ENCODE results near the gene STIM1.

Gene STIM1

DNA sequence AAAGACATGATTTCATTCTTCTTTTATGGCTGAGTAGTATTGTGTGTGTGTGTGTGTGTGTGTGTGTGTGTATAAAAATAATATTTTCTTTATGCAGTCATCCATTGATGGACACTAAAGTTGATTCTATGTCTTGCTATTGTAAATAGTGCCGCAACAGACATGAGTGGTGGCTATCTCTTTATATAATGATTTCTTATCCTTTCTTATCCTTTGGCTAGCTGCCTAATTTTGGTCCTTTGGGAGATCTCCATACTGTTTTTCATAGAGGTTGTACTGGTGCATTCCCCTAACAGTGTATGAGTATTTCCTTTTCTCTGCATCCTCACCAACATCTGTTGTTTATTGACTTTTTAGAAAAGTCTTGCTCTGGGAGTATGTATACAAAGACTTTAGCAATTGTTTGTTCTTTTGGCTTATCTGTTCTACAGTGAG, 107.0 kb downstream of the STIM1 start:
- H3K27ac ChIP-seq = no peak overlapping the region
- TF ChIP-seq, protein P1, sequence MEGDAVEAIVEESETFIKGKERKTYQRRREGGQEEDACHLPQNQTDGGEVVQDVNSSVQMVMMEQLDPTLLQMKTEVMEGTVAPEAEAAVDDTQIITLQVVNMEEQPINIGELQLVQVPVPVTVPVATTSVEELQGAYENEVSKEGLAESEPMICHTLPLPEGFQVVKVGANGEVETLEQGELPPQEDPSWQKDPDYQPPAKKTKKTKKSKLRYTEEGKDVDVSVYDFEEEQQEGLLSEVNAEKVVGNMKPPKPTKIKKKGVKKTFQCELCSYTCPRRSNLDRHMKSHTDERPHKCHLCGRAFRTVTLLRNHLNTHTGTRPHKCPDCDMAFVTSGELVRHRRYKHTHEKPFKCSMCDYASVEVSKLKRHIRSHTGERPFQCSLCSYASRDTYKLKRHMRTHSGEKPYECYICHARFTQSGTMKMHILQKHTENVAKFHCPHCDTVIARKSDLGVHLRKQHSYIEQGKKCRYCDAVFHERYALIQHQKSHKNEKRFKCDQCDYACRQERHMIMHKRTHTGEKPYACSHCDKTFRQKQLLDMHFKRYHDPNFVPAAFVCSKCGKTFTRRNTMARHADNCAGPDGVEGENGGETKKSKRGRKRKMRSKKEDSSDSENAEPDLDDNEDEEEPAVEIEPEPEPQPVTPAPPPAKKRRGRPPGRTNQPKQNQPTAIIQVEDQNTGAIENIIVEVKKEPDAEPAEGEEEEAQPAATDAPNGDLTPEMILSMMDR (conservative IDR thresholded peaks at IDR 0.05) = no peak

DNA sequence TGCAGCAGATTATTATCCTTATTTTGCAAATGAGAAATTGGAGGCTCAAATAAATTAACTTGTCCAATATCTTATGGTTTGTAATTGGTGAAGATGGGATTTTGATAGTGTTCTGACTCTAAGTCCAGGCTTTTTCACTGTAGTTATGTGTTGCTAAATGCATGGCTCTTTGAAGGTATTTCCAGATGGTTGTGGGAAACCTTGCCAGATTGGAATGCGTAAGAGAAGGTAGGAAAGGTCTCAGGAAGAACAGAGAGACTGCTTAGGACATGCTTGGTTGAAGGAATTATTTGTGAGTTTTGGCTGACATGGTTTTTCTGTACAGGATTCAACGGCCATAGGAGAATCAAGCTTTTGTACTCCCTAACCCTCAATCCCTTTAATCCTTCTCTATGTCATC, 108.6 kb downstream of the STIM1 start:
- TF ChIP-seq, protein P1 (conservative IDR thresholded peaks at IDR 0.05) = no peak

DNA sequence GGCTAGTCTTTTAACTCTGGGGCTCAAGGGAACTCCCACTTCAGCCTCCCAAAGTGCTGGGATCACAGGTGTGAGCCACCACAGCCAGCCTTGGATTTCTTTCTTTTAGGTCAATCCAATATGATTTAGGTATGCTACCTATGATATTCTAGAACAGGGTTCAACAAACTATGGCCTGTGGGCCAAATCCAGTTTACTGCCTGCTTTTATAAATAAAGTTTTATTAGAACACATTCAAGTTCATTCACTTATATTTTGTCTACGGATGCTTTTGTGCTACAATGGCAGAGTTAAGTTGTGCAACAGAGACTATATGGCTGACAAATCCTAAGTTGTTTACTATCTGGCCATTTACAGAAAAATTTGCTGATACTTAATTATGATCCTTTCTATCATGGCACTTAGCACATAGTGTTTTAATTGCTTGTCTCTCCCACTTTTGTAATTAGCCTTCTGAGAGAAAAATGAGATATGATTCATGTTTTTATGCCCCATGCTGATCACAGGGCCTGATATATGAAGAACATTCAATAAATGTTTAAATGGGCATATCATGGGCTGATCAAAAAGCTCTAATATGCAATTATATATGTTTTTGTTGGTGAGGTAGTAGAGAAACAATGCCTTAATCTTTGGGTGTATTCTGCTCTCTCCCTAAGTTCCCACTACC, 109.6 kb downstream of the STIM1 start:
- TF ChIP-seq, protein P1 (conservative IDR thresholded peaks at IDR 0.05) = no peak
- no peak overlapping the region for H3K27ac ChIP-seq

More for the DNA sequence above, 108.6 kb downstream of the STIM1 start:
- H3K27ac ChIP-seq = no peak overlapping the region

DNA sequence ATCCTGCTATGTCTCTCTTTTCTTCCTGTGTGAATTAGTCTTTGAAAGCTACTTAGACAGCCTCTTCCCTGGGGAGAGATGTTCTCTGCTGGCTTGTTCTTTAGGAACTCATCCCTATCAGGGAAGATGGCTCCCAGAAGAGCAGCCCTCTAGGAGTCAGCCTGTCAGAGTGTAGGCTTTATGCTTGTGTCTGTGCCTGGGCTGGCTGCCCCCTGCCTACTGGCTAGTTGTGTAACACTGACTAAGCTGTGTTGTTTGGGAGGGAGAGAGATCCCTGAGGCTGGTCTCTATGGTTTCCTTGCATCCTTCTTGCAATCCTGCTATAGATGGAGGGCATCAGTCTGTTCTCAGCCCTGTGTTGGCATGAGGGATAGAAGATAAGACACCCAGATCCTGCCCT, 112.2 kb downstream of the STIM1 start:
- no peak overlapping the region for H3K27ac ChIP-seq
- TF ChIP-seq, protein P1 (conservative IDR thresholded peaks at IDR 0.05) = no peak

DNA sequence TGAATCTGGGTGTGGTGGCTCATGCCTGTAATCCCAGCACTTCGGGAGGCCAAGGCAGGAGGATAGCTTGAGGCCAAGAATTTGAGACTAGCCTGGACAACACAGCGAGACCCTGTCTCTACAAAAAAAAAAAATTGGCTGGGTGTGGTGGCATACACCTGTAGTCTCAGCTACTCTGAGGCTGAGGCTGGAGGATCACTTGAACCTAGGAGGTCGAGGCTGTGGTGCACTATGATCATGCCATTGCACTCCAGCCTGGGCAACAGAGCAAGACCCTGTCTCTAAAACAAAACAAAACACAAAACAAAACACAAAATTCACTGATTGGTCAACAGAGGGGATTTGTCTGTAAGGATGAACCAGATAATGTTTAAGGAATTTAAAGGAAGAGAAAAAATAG, 113.7 kb downstream of the STIM1 start:
- TF ChIP-seq, protein P1 (conservative IDR thresholded peaks at IDR 0.05) = no peak
- no peak overlapping the region for H3K27ac ChIP-seq

DNA sequence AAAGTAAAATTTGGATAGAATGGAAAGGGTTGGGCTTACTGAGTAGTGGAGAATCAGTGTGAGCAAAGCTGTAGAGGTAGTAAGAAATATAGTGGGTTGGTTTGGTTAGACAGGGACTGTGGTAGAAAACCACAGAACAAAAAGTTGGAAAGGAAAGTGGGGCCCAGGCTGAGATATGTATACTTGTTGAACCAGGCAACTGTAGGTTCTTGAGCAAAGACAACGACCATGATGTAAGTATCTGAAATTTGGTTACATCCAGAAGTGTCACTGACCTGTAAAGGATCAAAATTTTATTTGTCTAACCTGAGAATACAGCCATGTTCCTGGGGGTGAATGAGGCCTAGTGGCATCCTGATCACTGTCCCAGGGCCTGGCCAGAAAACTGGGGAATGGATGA, 114.1 kb downstream of the STIM1 start:
- H3K27ac ChIP-seq = no peak overlapping the region
- TF ChIP-seq, protein P1 (conservative IDR thresholded peaks at IDR 0.05) = no peak

DNA sequence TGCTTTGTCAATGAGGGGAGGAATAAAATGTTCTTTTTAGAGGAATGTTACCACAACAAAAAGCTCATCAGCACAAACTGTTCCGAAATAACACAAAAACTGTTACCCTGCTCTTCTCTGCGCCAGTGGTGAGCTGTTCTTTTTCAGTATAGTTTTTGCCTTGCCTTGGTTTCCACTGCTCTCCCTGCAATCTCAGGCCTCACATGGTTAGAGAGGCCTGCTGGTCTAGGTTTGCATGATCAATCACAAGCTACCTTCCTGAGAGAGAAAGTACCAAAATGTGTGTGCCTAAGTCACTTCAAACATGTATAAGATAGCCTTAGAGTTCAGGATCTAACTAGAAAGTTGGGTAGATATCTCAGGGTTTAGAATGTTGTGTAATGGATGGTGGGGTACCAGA, 114.6 kb downstream of the STIM1 start:
- TF ChIP-seq, protein P1 (conservative IDR thresholded peaks at IDR 0.05) = no peak
- H3K27ac ChIP-seq = no peak overlapping the region
